ENCODE measurements around the gene MYO1D.

- TF ChIP-seq CTCF (conservative IDR thresholded peaks at IDR 0.05; ENCODE audit: low read length): no peak
- TF ChIP-seq EZH2phosphoT487 (IDR thresholded peaks at IDR 0.05; ENCODE audit: borderline replicate concordance, low read depth, low read length): no peak
Measured at GRCh38 chr17:32452281-32452680, 424.6 kb downstream of the MYO1D start.
